HG03103 (cell line): ENCODE data around the gene KATNAL2.
A peak's percentile ranks its signal among the peaks of the same experiment; 100 is the strongest.
"Not testable (repeated sequence)": the region's sequence is repeated elsewhere in the genome, so short reads cannot be mapped to it uniquely, and the experiment has no call there.

Source experiments
- ATAC-seq: cut with Tn5 transposase; IDR thresholded peaks from one replicate; pipeline ENCODE4 v1.9.1; 2021; ENCODE audit warnings: low read depth; ENCODE audit not compliant: unreplicated experiment

The KATNAL2 gene

GRCh38 chr18:47030887-47031286, 113.5 kb downstream of the KATNAL2 start:
- not testable (repeated sequence) for ATAC-seq

GRCh38 chr18:47032945-47033344, 115.5 kb downstream of the KATNAL2 start:
- no peak for ATAC-seq

GRCh38 chr18:47034591-47034990, 117.2 kb downstream of the KATNAL2 start:
- ATAC-seq, result not testable (repeated sequence)

DNA sequence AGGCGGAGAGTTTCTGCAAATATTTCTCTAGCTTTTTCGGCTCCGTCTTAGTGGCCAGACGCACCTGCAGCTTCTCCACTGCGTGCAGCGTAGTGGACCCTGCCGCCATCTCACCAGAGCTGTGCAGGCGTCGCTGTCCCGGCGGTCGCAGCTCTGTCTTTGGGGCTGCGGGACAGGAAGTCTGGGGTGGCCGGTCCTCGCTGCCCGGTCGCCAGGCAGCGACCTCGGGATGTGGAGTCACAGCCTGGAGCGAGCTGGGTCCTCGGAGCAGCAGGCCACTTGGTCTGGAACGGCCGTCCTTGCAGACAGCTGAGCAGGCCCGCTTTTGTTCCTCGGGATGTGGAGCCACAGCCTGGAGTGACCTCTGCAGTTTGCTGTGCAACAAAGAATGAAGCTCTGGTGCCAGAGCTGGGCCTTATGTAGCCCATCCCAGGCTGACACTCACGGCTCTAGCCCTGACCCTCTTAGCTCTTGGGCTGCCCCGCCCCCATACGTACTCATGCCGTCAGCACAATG, 117.8 kb downstream of the KATNAL2 start, which contains the start of gene ELOA2:
Gene ELOA2 (minus strand): TSS at position 466 of the 516 bp plus-strand sequence. CDS start 357 bp downstream, at position 109.
- ATAC-seq, result no peak

DNA sequence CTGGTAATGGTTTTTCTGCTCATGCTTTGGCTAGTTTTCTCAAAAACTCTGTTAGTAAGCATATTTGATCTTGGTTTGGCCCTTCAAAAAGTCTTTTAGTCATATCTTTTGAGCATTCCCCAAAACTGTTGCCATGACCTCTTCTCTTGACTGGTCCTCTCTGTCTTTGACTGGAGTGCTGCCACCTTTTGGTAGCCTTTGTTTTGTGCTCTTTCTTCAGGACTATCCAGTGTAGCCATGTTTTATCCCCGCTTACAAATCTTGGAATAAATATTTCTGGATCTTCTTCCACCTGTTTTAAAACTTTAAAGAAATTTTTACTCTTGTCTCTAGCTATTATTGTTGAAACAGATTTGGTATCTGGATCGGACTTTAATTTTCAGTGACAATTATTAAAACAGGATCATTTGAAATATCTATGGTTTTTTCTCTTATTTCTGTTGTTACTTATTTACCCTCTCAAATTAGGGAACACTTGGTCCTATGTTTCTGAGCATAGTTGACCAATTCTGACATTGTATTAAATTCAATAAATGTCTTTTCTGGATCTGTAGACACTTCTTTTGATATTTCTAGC, 119.0 kb downstream of the KATNAL2 start:
- no peak for ATAC-seq

DNA sequence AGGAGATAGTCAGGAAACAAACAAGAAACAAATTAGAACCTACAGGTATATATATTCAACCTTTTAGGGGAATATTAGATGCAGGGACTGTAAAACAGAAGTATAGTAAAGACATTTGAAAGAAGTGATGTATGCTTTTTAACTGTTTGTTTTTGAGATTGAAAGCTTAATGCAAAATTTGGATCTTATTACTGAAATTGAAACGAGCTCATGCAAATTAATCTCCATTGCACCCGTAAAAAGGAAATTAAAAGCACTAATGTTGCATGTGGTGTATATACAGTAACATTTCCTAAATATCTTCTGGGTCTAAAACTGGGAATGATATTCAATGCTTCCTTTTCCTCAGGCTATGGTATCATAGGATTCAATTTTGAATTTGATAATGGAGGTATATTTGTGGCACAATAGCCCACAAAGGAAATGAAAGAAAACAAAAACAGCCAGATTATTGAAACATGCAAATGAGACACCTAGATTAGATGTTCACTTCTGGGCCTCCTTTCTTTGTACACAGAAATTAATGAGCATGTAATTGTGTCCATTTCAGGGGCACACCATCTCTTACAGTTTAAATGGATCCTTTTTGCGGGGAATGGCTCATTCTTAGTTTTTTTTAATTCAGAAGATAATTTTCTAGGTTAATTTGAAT, 119.7 kb downstream of the KATNAL2 start:
- no peak for ATAC-seq

- no peak for ATAC-seq
Measured at GRCh38 chr18:47040982-47041381, 123.6 kb downstream of the KATNAL2 start.

DNA sequence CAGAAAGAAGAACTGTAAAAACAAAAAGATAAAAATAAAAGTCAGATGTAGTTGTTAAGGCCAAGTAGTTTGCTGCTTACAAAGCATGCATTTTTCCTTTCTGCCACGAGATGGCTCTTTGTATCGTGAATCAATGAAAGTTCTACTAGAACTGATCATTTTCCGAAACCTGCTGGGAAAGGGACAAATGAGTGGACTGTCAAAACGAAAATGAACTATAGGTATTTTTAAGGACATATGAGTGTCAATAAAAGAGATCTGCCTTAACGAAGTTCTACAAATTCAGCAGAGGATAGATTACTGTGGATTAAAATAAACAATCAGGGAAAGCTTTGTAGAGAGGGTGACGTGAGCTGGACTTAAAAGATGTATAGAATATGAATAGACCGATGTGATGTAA, 133.1 kb downstream of the KATNAL2 start:
- no peak for ATAC-seq

DNA sequence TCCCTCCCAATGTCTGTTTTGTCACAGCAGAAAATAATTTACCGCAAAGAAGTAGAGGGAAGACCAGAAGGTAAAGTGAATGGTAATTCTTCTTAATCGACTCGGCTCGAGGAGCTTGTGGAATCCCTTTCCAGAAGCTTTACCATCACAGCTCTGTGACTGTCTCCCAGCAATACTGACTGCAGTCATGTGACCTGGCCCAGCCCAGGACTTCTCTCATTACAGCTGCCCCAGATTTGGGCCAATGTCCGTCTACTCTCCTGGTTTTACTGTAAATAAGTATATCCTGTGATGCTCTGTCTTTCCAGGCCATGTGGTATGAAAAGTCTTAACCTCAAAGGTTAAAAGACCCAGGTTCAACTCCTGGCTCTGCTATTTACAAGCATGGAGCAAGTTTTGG, 137.0 kb downstream of the KATNAL2 start:
- ATAC-seq, result no peak

- ATAC-seq, result no peak
Measured at GRCh38 chr18:47062471-47062870, 145.1 kb downstream of the KATNAL2 start.

GRCh38 chr18:47063096-47063495, 145.7 kb downstream of the KATNAL2 start:
- no peak for ATAC-seq

GRCh38 chr18:47067648-47068047, 150.2 kb downstream of the KATNAL2 start:
- no peak for ATAC-seq

DNA sequence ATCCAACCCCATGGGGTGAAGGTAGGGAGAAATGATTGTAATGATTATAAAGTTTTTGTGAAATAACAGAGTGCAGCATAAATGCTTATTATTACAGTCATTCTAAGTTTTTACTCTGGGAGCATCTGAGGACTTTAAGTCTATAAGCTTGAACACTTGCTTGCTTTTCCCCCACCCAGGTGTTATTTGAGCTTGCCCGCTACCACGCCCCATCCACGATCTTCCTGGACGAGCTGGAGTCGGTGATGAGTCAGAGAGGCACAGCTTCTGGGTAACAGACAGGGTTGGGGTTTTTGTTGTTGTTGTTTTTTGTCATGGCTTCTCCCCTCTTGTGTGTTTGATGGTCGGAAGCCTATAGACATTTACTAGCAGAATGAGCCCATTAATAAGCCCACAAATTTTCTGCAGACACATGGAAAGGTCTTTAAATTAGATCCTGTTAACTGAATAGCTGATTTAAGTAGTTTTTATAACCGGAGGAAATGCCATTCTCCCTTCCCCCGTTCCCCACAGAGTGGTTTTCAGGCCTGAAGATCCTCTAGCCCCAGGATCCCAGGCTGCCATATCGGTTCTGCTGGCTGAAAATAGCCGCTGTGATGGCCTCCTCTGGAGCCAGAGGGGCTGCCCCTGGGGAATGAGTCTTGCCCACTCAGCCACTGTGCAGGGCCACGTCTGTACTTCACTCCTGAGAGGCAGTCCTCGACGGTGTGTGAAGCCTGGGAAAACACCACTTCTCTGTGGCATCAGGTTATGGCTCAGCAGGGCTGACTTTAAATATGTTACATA, 157.9 kb downstream of the KATNAL2 start:
- ATAC-seq, result no peak

DNA sequence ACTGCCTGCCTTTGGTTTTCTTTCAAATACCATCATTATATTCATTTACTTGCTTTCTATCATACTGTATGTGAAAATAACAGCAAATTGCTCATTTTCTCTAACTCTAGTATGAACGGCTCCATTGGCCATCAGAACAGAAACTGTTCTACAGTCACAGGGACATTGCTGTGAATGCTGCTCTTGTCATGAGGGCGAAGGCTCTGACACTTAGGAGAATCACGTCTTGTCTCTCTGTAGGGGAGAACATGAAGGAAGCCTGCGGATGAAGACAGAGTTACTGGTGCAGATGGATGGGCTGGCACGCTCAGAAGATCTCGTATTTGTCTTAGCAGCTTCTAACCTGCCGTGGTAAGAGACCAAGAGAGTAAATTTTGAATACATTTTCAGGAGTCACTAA, 159.7 kb downstream of the KATNAL2 start:
- no peak for ATAC-seq

- ATAC-seq, result no peak
Measured at GRCh38 chr18:47080872-47081271, 163.5 kb downstream of the KATNAL2 start.

DNA sequence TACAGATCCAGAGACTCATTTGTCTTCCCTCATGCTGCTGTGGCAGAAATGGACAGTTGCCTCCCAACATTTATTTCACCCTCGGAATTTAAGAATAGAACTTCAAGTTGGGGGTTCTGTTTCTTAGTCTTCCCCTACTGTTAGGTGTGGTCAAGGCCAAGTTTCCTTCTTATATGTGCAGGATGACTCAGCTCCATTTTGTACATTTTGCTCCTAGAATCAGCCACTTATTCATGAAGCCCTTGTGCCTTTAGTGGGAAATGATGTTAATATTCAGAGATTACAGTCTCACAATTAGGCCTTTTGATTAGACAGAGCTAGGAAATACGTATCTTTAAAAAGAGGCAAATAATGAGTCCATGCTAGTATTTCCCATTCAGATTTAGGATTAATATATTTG, 164.2 kb downstream of the KATNAL2 start:
- ATAC-seq, result no peak

DNA sequence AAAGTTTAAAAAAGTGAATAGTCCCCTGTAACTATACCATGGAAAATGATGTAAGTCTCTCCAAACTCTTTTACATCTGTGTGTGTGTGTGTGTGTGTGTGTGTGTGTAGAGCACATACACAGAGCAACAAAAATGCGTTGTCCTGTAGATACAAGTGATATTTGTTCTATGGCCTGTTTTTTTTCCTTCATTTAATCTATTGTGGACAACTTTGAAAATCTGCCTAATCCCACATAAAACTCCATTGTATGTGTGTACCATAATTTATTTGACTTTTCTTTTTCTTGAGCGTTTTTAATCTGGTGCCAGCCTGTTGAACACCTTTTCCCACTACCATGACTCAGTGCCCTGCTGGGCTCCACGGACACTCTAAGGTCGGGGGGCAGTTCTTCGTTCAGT, 170.3 kb downstream of the KATNAL2 start:
- ATAC-seq, result no peak

- ATAC-seq, result no peak
Measured at GRCh38 chr18:47095810-47096209, 178.4 kb downstream of the KATNAL2 start.

DNA sequence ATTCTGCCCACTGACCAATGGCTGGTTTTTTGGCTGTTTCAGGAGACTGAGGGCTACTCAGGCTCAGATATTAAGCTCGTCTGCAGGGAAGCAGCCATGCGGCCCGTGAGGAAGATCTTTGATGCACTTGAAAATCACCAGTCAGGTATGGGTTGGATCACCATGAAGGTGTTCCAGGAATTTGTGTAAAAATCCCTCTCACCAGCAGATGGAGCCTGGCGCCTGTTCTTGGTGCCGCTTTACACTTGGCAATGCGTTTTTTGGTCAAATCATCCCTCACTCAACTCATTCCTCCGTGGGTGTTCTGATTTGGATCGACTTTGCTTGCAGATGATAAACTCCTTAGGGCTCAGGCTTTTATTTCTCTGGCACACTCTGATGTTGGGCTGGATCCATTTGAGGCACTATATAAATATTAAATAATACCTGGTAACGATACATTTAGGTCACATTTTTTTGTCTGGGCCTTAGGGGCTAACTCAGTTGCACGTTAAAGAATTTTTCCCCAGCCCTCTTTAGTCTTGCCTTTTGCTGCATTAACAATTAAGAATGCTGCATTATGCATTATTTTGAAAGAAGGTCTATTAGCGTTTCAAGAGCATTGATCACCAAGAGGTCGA, 182.9 kb downstream of the KATNAL2 start:
- ATAC-seq, result peak; percentile 54

- ATAC-seq, result no peak
Measured at GRCh38 chr18:47108373-47108772, 191.0 kb downstream of the KATNAL2 start.

GRCh38 chr18:47108998-47109405, 191.6 kb downstream of the KATNAL2 start:
- ATAC-seq, result no peak
